Esophagus (tissue), 2 donors: ENCODE results near the gene SLC35E1. TPM values are rescaled to one million over a fixed set of nuclear protein-coding genes. Genes with fewer than 3 reads are reported as not detected.
A peak's percentile ranks its signal among the peaks of the same experiment; 100 is the strongest.

ENCODE experiments used
- H3K27ac ChIP-seq, 2 donors: one replicate each; pipeline ENCODE4 v1.5.1; 2013; ENCODE audit warnings: low read depth in 2 of 2, mild to moderate bottlenecking in 2 of 2, inconsistent platforms in 1 of 2, low read length in 1 of 2, moderate library complexity in 1 of 2
- H3K27me3 ChIP-seq, 2 donors: one replicate each; pipeline ENCODE4 v1.6.1; 2013; ENCODE audit warnings: low read length in 2 of 2, control low read depth in 1 of 2, mild to moderate bottlenecking in 1 of 2; ENCODE audit not compliant: insufficient read depth in 2 of 2, control insufficient read depth in 1 of 2
- H3K36me3 ChIP-seq, 2 donors: one replicate each; pipeline ENCODE4 v1.6.1; 2013; ENCODE audit warnings: low read length in 1 of 2; ENCODE audit not compliant: control insufficient read depth in 2 of 2, insufficient read depth in 2 of 2
- H3K4me1 ChIP-seq, 2 donors: one replicate each; pipeline ENCODE4 v1.6.1; 2013; ENCODE audit warnings: low read length in 1 of 2; ENCODE audit not compliant: control insufficient read depth in 2 of 2, insufficient read depth in 2 of 2
- H3K4me3 ChIP-seq, 2 donors: one replicate each; pipeline ENCODE4 v1.5.1; 2013; ENCODE audit warnings: low read length in 2 of 2, mild to moderate bottlenecking in 2 of 2, low read depth in 1 of 2, moderate library complexity in 1 of 2
- H3K9me3 ChIP-seq, 2 donors: one replicate each; pipeline ENCODE4 v1.6.1; 2013; ENCODE audit warnings: mild to moderate bottlenecking in 2 of 2, low read depth in 1 of 2, low read length in 1 of 2, moderate library complexity in 1 of 2; ENCODE audit not compliant: control insufficient read depth in 2 of 2, insufficient read depth in 1 of 2
- WGBS, 2 donors: extraction: QIAGEN DNeasy Blood & Tissue Kit; methylation state at CpG; one replicate each; pipeline ENCODE4 v1.1.7; 2013; 5-methylcytosine and 5-hydroxymethylcytosine counted together
- polyA plus RNA-seq, 2 donors: library from polyadenylated mRNA; stranded (reverse); fragments of 200-250 nt; gene quantifications; one replicate each; pipeline ENCODE4 v1.2.3, GENCODE V29; 2013
- donor health status: healthy with polysubstance abuse.
- donor health status: Bipolar disorder and iron deficiency.

SLC35E1 gene
- polyA plus RNA-seq, 2 donors, result 15.5 to 20.6 TPM

DNA sequence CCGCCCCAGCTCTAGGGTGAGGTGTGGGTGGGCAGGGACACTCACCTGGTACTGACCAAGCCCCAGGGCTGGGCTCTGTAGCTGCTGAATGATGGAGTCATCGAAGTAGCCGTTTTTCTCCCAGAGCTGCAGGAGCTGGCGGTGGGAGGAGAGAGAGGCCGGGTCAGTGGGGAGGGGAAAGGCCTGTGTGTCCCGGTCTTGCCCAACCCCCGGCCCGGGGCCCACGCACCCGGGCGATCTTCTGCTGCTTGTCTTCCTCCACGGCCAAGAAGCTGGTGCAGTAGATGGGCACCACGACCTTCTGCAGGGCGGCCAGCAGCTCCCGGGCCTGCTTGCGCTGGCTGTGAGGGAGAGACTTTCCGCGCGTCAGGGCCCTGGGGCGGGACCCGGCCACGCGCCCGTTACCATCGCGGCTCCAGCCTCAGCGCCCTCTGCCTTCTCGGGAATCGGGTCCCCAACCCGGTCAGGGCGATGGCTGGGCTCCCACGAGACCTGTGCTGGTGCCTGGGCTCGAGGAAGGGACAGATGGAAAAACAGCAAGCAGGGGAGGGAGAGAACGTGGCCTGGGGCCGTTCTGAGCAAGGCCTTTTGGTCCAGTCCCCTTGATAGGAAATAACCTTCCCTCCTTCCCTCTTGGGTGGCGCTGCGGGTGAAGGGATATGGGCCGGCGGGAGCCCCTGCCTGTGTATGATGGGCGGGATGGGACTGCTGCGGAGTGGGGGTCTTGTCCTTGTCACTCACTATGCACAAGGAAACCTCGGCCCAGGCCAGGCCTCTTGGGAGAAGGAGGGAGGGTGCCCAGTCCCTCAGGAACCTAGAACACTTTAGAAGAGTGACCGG is 41.5 kb downstream of the SLC35E1 start:
- Histone ChIP-seq H3K27me3 (no peaks in the 10 kb centered on the region), H3K9me3 (peaks cover 0 to 4% of the 10 kb centered on the region in 2 donors), H3K4me3 (no peak overlapping the region), H3K27ac (no peak overlapping the region), H3K36me3 (peaks cover 58 to 78% of the 10 kb centered on the region in 2 donors), H3K4me1 (peaks cover 0 to 2% of the 10 kb centered on the region in 2 donors)
- 92 to 94% methylated on average over 37 to 43 of the region's 43 CpGs for WGBS, 2 donors

- Histone ChIP-seq H3K27me3 (no peaks in the 10 kb centered on the region), H3K36me3 (peaks cover 60 to 80% of the 10 kb centered on the region in 2 donors), H3K4me1 (peaks cover 0 to 2% of the 10 kb centered on the region in 2 donors), H3K4me3 (no peak overlapping the region), H3K27ac (no peak overlapping the region), H3K9me3 (no peaks in the 10 kb centered on the region)
- 91 to 92% methylated on average over 25 of the region's 25 CpGs for WGBS, 2 donors
These were observed 42.6 kb downstream of the SLC35E1 start for GRCh38 chr19:16529466-16530144.

DNA sequence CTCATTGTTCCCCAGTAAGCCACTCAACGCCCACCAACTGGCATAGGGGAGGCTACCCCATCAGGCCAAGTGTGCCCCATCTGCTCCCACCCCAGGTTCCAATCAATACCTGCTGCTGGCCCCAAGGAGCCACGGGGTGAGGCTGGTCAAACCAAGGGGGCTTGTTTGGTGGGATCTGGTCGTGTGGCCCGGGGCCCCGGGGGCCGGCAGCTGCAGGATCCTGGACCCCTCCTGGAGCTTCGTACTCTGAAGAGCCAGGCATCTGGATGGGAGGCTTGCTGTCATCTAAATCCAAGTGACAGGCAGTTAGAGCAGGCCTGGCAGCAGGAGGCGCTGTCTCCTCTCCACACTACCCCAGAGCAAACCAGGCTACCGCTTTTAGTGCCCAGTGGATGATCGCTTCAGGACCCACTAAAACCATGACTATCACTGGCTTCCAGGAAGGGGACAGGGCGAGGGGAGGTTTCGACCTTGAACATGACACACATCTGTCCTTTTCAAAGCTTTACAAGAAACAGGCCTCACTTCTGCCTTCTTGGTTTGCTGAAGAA is 44.2 kb downstream of the SLC35E1 start:
- no peaks in the 10 kb centered on the region for H3K9me3 ChIP-seq
- peaks cover 63 to 82% of the 10 kb centered on the region in 2 donors for H3K36me3 ChIP-seq
- WGBS, 2 donors, result 89 to 94% methylated on average over 12 of the region's 12 CpGs
- peaks cover 0 to 2% of the 10 kb centered on the region in 2 donors for H3K4me1 ChIP-seq
- H3K27ac ChIP-seq, result no peak overlapping the region
- no peak overlapping the region for H3K4me3 ChIP-seq
- H3K27me3 ChIP-seq, result no peaks in the 10 kb centered on the region

DNA sequence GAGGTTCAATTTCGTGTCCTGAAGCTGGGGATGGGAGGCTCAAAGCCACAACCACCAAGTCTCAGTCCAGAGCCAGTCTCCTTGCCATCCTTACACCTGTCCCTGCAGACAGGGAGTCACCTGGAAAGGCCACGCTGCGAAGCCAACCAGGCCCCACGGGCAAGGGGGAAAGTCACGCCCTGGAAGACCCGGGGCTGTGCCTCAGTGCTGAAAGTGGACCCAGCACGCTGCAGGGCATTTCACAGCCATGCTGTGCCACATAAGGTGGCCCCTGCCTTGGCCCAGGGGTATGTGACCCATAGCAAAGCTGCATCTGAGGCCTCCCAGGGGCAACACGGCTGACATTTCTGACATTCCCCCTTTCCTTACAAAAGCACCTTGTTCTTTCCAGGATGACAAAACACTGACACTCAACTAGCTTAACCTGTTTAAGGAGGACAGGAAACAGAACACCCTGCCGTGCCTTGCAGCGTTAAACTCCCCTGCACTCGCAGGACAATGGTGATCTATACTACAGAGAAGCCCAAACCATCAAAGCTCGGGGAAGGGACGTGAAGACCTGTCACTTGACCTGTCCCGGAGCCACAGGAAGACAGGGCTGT is 44.8 kb downstream of the SLC35E1 start:
- Histone ChIP-seq H3K27me3 (no peaks in the 10 kb centered on the region), H3K4me1 (peaks cover 0 to 2% of the 10 kb centered on the region in 2 donors), H3K4me3 (no peak overlapping the region), H3K36me3 (peaks cover 58 to 82% of the 10 kb centered on the region in 2 donors), H3K27ac (peak overlapping the region in 1 of 2 donors; percentile 43), H3K9me3 (no peaks in the 10 kb centered on the region)
- 78 to 80% methylated on average over 13 to 14 of the region's 14 CpGs for WGBS, 2 donors

GRCh38 chr19:16525751-16526481 is 46.3 kb downstream of the SLC35E1 start:
- H3K4me3 ChIP-seq, result no peak overlapping the region
- 94 to 96% methylated on average over 29 of the region's 29 CpGs for WGBS, 2 donors
- no peaks in the 10 kb centered on the region for H3K9me3 ChIP-seq
- H3K4me1 ChIP-seq, result peaks cover 0 to 2% of the 10 kb centered on the region in 2 donors
- H3K36me3 ChIP-seq, result peaks cover 53 to 80% of the 10 kb centered on the region in 2 donors
- no peak overlapping the region for H3K27ac ChIP-seq
- H3K27me3 ChIP-seq, result no peaks in the 10 kb centered on the region

DNA sequence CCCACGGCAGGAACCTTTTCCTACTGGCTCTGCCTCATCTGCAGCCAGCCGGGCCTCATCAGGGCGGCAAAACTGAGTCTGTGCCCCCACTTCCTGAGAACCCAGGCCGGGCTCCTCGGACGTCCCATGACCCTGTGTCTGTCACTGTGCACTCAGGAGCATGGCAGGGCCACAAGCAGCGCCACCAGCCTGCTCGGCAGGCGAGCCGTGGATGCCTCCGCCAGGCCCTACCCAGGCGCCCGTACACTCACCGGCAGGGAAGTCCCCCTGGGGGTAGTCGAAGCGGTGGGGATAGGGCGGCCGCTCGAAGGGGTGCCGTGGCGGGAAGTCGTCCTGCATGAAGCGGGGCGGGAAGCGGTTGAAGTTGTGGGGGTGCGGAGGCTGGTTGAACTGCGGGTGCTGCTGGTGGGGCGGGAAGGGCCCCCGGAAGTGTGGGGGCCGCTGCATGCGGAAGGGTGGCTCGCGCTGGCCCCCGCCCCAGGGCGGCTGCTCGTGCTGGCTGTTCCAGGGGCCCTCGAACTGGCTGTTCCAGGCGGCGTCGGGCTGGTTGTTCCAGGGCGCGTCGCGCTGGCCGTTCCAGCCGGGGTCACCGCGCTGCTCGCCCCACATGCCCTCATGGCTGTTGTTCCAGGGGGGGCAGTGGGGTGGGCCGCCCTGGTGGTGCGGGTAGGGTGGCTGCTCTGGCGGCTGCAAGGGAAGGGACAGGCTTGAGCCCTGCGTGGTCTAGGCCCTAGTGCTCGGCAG is 47.1 kb downstream of the SLC35E1 start:
- Histone ChIP-seq H3K4me1 (peaks cover 0 to 2% of the 10 kb centered on the region in 2 donors), H3K27ac (no peak overlapping the region), H3K27me3 (no peaks in the 10 kb centered on the region), H3K9me3 (no peaks in the 10 kb centered on the region), H3K36me3 (peaks cover 54 to 80% of the 10 kb centered on the region in 2 donors), H3K4me3 (no peak overlapping the region)
- 96 to 97% methylated on average over 54 of the region's 54 CpGs for WGBS, 2 donors

- WGBS, 2 donors, result 94 to 95% methylated on average over 25 of the region's 25 CpGs
- peaks cover 0 to 2% of the 10 kb centered on the region in 2 donors for H3K4me1 ChIP-seq
- H3K36me3 ChIP-seq, result peaks cover 50 to 88% of the 10 kb centered on the region in 2 donors
These were observed 49.4 kb downstream of the SLC35E1 start for GRCh38 chr19:16522559-16523377.

GRCh38 chr19:16521715-16522289 is 50.4 kb downstream of the SLC35E1 start:
- H3K9me3 ChIP-seq, result peaks cover 0 to 4% of the 10 kb centered on the region in 2 donors
- H3K36me3 ChIP-seq, result peaks cover 45 to 87% of the 10 kb centered on the region in 2 donors
- H3K4me1 ChIP-seq, result no peaks in the 10 kb centered on the region
- no peak overlapping the region for H3K27ac ChIP-seq
- 91 to 92% methylated on average over 9 to 10 of the region's 10 CpGs for WGBS, 2 donors
- H3K27me3 ChIP-seq, result no peaks in the 10 kb centered on the region
- no peak overlapping the region for H3K4me3 ChIP-seq

More at GRCh38 chr19:16522559-16523377, 49.4 kb downstream of the SLC35E1 start:
- peaks cover 0 to 2% of the 10 kb centered on the region in 2 donors for H3K9me3 ChIP-seq
- H3K4me3 ChIP-seq, result no peak overlapping the region
- H3K27me3 ChIP-seq, result no peaks in the 10 kb centered on the region
- H3K27ac ChIP-seq, result no peak overlapping the region
